HepG2 (cell line): Measurements from ENCODE around the gene COA7. TPM values are rescaled to one million over a fixed set of nuclear protein-coding genes. Genes with fewer than 3 reads are reported as not detected.

Experiments used
- AHR ChIP-seq: IDR thresholded peaks from 2 replicates; pipeline ENCODE4 v1.6.1; 2018; ENCODE audit warnings: missing genetic modification reagents, missing compliant biosample characterization
- AKNA ChIP-seq: sonication (generic); formaldehyde crosslinking; IDR thresholded peaks from 2 replicates; pipeline ENCODE4 v1.4.0; 2020; ENCODE audit warnings: missing genetic modification reagents, borderline replicate concordance
- FOXK2 ChIP-seq: fragments of 450-650 bp; IDR thresholded peaks from 2 replicates; pipeline ENCODE4 v1.6.1; 2016
- GABPB1 ChIP-seq: IDR thresholded peaks from 2 replicates; pipeline ENCODE4 v1.6.1; 2016; ENCODE audit warnings: mild to moderate bottlenecking, missing genetic modification reagents, moderate library complexity, missing compliant biosample characterization
- GZF1 ChIP-seq: sonication (generic); formaldehyde crosslinking; IDR thresholded peaks from 2 replicates; pipeline ENCODE4 v1.5.1; 2020; ENCODE audit warnings: mild to moderate bottlenecking, missing genetic modification reagents
- ISX ChIP-seq: sonication (generic); formaldehyde crosslinking; conservative IDR thresholded peaks from 2 replicates; pipeline ENCODE4 v1.5.0; 2020; ENCODE audit warnings: missing genetic modification reagents
- KDM2A ChIP-seq: sonication (generic); formaldehyde crosslinking; IDR thresholded peaks from 2 replicates; pipeline ENCODE4 v1.4.0; 2020; ENCODE audit warnings: low read depth, missing genetic modification reagents, borderline replicate concordance
- REXO4 ChIP-seq: sonication (generic); formaldehyde crosslinking; IDR thresholded peaks from 2 replicates; pipeline ENCODE4 v1.8.0; 2022; ENCODE audit warnings: missing genetic modification reagents, mild to moderate bottlenecking, borderline replicate concordance
- RORA ChIP-seq: sonication (generic); formaldehyde crosslinking; IDR thresholded peaks from 2 replicates; pipeline ENCODE4 v1.5.0; 2020; ENCODE audit warnings: mild to moderate bottlenecking, missing genetic modification reagents, moderate library complexity
- SYNCRIP ChIP-seq: fragments of 200-400 bp; formaldehyde crosslinking; IDR thresholded peaks from 2 replicates; pipeline ENCODE4 v1.6.1; 2018; ENCODE audit warnings: mild to moderate bottlenecking, low read depth, low read length; ENCODE audit not compliant: insufficient read depth
- XBP1 ChIP-seq: sonication (generic); formaldehyde crosslinking; IDR thresholded peaks from 2 replicates; pipeline ENCODE4 v1.5.0; 2020; ENCODE audit warnings: missing genetic modification reagents
- ZBTB4 ChIP-seq: sonication (generic); formaldehyde crosslinking; IDR thresholded peaks from 2 replicates; pipeline ENCODE4 v1.4.0; 2020; ENCODE audit warnings: missing genetic modification reagents, mild to moderate bottlenecking, borderline replicate concordance
- ZBTB44 ChIP-seq: sonication (generic); formaldehyde crosslinking; IDR thresholded peaks from 2 replicates; pipeline ENCODE4 v1.4.0; 2020; ENCODE audit warnings: missing genetic modification reagents
- ZFX ChIP-seq: sonication (generic); formaldehyde crosslinking; IDR thresholded peaks from 2 replicates; pipeline ENCODE4 v1.4.0; 2020; ENCODE audit warnings: mild to moderate bottlenecking, low read depth, missing genetic modification reagents, moderate library complexity
- ZNF20 ChIP-seq: sonication (generic); formaldehyde crosslinking; IDR thresholded peaks from 2 replicates; pipeline ENCODE4 v1.4.0; 2020; ENCODE audit warnings: mild to moderate bottlenecking, moderate library complexity, missing genetic modification reagents
- ZNF256 ChIP-seq: sonication (generic); formaldehyde crosslinking; conservative IDR thresholded peaks from 2 replicates; pipeline ENCODE4 v1.4.0; 2020; ENCODE audit warnings: missing genetic modification reagents
- ZNF460 ChIP-seq: sonication (generic); formaldehyde crosslinking; IDR thresholded peaks from 2 replicates; pipeline ENCODE4 v1.5.1; 2020; ENCODE audit warnings: missing genetic modification reagents, mild to moderate bottlenecking, borderline replicate concordance
- ZNF577 ChIP-seq: sonication (generic); formaldehyde crosslinking; IDR thresholded peaks from 2 replicates; pipeline ENCODE4 v1.4.0; 2020; ENCODE audit warnings: mild to moderate bottlenecking, low read depth, missing genetic modification reagents, borderline replicate concordance
- ZNF589 ChIP-seq: sonication (generic); formaldehyde crosslinking; conservative IDR thresholded peaks from 2 replicates; pipeline ENCODE4 v1.8.0; 2022; ENCODE audit warnings: mild to moderate bottlenecking, moderate library complexity, missing genetic modification reagents
- polyA plus RNA-seq, 8 experiments: library from polyadenylated mRNA; depleted of rRNA in 3 of 8; stranded (reverse) in 7 of 8; unstranded in 1 of 8; fragments of >200 nt; fragmentation: Illumina TruSeq in 4 of 8; extraction: Trizol in 4 of 8; gene quantifications; 2 replicates each; pipeline versions ENCODE4 v1.2.1 to v1.2.3, GENCODE V29; 2011 to 2016; ENCODE audit warnings: low read depth in 4 of 8, missing spikeins in 1 of 8, mixed read lengths in 1 of 8; ENCODE audit not compliant: insufficient read depth in 1 of 8
- total RNA-seq, 5 experiments: library from RNA; depleted of rRNA; stranded (reverse); fragments of >200 nt; fragmentation: Illumina TruSeq; extraction: Trizol; gene quantifications; 2 replicates each; pipeline ENCODE4 v1.2.3, GENCODE V29; 2016; ENCODE audit warnings: low read depth in 1 of 5

The COA7 gene
- total and polyA plus RNA-seq, 2 of the 13 experiments (the other 11 are each of a cell fraction or from before 2014, with no cell fraction given), result 12.3 to 30.4 TPM

- TF ChIP-seq AKNA, result peak; percentile 81
- peak; percentile 54; the same call in 1 of the 2 replicates for TF ChIP-seq ZNF577 (CRISPR knock-in tag)
- TF ChIP-seq ZNF20 (CRISPR knock-in tag), result no peak
- TF ChIP-seq ZFX, result peak; percentile 82
- TF ChIP-seq XBP1 (CRISPR knock-in tag), result peak; percentile 70; the same call in 1 of the 2 replicates
- TF ChIP-seq ISX (CRISPR knock-in tag), result no peak
- peak; percentile 74 for TF ChIP-seq REXO4 (CRISPR knock-in tag)
- peak; percentile 89; the same call in 1 of the 2 replicates for TF ChIP-seq ZBTB4 (CRISPR knock-in tag)
- TF ChIP-seq FOXK2, result no peak
- no peak for TF ChIP-seq ZBTB44 (CRISPR knock-in tag)
- no peak for TF ChIP-seq SYNCRIP
- peak; percentile 69 for TF ChIP-seq ZNF460
- peak; percentile 82 for TF ChIP-seq GABPB1 (CRISPR knock-in tag)
- TF ChIP-seq KDM2A (CRISPR knock-in tag), result peak; percentile 76
- peak; percentile 83 for TF ChIP-seq GZF1 (CRISPR knock-in tag)
- peak; percentile 80; the same call in 1 of the 2 replicates for TF ChIP-seq ZNF589 (CRISPR knock-in tag)
- TF ChIP-seq ZNF256 (CRISPR knock-in tag), result no peak; the same call in none of the 2 replicates
- peak; percentile 94 for TF ChIP-seq AHR (CRISPR knock-in tag)
- TF ChIP-seq RORA (CRISPR knock-in tag), result no peak; the same call in 1 of the 2 replicates
Measured at GRCh38 chr1:52697795-52698674, at the start of gene COA7 (continued).
